GM19438 (cell line): ENCODE measurements around the gene ESR2.
"Not testable (repeated sequence)": the region's sequence is repeated elsewhere in the genome, so short reads cannot be mapped to it uniquely, and the experiment has no call there.

Source experiments
- ATAC-seq: cut with Tn5 transposase; IDR thresholded peaks from one replicate; pipeline ENCODE4 v1.9.1; 2021; ENCODE audit warnings: low read depth; ENCODE audit not compliant: unreplicated experiment

ESR2 gene

DNA sequence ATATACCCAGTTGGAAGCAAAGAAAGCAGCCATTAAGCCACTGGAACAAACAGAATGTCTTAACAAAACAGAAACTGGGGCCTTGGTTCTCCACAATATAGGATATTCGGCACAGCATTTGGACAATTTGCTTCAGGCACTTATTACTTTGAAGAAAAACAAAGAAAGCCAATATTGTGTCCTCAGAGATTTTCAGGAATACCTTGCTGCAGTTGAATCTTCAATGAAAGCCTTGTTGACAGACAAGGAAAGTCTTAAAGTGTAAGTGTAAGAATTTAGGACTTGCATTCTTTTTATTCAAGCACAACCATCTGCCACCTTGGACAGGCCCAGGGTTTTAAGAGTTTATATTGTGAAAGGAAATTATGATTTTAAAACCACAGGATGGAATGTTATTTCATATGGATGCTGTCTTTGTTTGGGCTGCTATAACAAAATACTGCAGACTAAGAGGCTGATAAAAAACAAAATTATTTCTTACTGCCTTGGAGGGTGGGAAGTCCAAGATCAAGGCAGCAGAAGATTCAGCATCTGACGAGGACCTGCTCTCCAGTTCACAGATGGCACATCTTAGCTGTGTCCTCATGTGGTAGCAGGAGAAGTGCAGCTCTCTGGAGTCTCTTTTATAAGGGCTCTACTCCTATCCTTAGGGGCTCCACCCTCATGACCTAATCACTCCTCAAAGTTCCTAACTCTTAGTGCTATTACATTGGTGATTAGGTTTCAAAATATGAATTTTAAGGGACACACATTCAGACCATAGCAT, 244.4 kb downstream of the ESR2 start:
- no peak for ATAC-seq

- ATAC-seq, result no peak
These were observed 249.1 kb downstream of the ESR2 start for GRCh38 chr14:64045091-64045490.

DNA sequence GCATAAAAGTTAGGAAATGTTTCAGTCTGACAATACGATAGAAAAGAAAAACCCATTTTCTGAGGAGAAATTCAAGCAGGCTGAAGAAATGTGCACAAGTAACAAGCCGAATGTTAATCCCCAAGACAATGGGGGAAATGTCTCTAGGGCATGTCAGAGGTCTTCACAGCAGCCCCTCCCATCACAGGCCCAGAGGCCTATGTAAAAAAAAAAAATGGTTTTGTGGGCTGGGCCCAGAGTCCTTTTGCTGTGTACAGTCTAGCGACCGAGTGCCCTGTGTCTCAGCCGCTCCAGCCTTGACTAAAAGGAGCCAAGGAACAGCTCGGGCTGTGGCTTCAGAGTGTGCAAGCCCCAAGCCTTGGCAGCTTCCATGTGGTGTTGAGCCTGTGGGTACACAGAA, 250.9 kb downstream of the ESR2 start:
- ATAC-seq, result not testable (repeated sequence)

- no peak for ATAC-seq
These were observed 254.1 kb downstream of the ESR2 start for GRCh38 chr14:64040044-64040443.

DNA sequence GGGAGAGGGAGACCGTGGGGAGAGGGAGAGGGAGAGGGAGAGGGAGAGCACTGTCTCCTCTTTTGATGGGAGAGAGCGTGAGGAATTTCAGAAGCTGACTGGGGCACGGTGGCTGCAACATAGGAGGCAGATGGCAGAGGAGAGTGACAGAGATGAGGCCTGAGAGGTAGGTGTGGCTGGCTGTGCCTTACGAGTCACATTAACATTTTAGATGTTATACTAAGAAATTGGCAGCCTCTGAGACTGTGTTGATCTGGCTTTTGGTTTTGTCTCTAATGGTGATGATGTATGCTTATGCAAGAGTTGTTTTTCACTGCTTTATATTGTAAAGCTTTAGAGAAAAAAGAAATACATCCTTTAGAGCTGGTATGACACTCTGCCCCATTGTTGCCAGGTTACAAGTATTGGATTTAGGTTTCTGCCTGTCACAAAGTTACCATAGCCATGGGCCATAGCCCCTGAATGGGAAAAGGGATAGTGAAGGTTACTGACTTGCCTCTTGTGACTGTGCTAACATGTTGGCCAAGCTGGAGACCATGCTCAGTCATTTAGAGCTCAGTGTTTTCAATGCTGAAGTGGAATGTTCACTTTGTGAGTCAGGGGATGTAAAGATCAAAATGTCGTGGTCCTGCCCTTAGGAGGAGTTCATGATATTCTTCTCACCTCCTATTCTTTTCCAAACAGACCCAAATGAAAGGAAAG, 255.2 kb downstream of the ESR2 start:
- no peak for ATAC-seq

GRCh38 chr14:64037869-64038745, 256.1 kb downstream of the ESR2 start:
- not testable (repeated sequence) for ATAC-seq

DNA sequence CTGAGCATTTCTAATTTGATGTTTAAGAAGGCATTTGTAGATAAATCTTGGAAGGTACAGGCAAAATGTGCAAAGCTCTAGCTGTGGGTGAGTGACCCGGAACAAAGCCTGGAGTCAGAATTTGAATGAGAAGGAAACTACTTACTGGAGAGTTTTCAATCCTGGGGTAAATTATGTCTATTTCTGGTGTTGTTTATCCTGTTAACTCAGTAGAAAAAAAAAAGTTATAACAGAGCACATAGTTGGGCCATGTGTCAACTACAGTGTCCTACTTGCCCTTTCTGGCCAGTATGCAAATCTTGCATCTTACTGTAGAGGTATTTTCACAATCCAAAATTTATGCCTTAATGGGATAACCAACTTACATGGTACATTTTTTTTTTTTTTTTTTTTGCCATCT, 259.0 kb downstream of the ESR2 start:
- ATAC-seq, result no peak
